HUDEP-2 (cell line): Measurements from ENCODE around the gene MGAT5.

ENCODE experiments used
- DNase-seq, 76 experiments: peaks; one replicate each; lab custom pipeline; 2025; ENCODE audit not compliant: unreplicated experiment in 76 of 76; lab: John Stamatoyannopoulos, UW

The MGAT5 gene

GRCh38 chr2:134436706-134437105 is 182.8 kb downstream of the MGAT5 start:
- no peak for DNase-seq

GRCh38 chr2:134438371-134438770 is 184.5 kb downstream of the MGAT5 start:
- DNase-seq = no peak

GRCh38 chr2:134440336-134440909 is 186.6 kb downstream of the MGAT5 start:
- no peak for DNase-seq

DNA sequence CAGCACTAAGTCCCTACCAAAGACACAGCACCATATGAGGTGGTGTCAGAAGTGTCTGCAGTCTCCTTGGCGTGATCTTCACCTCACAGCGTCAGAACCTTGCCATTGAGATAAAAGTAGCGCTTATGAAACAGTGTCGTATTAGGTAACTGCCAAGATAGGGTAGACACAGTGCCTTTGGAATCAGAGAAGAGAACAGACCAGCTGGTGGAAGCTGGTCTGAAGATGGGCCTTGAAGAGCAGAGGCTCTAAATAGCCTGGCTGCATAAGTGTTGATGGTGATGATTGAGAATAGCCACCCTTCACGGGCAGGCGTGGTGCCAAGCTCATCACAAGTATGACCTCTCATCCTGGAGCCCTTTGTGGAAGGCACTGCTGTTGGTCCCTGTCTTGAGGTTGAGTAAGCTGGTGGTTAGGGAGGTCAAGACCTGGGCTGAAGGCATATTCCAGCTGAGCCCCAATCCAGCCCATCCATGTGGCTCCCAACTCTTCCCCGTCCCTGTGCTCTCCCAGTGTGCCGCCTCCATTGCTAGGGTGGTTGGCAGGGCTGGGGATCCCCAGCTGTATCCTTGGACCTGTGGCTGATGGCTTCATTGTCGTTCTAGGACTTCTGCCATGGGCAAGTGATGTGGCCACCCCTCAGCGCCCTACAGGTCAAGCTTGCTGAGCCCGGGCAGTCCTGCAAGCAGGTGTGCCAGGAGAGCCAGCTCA is 187.4 kb downstream of the MGAT5 start:
- DNase-seq = no peak

GRCh38 chr2:134443814-134444480 is 190.1 kb downstream of the MGAT5 start:
- DNase-seq = no peak

- no peak for DNase-seq
Measured at GRCh38 chr2:134445116-134445515, 191.2 kb downstream of the MGAT5 start.

DNA sequence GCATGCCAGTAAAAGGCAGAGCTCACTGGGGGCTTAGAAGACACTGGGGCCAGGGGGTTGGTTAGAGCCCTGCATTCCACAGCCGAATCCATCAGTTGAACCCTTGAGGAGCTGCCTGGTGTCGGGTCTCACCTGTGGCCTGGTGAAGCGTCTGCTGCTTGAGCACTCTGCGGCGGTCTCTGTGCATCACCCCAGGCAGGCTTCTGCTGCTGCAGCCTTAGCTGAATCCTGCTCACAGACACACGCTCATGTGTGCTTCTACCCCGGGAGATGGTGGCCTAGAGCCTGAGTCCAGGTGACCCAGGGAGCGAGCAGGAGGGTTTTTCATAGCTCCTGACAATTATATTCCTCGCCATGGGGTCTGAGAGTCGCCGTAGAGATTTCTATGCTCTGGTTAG is 192.1 kb downstream of the MGAT5 start:
- DNase-seq = no peak

- no peak for DNase-seq
Measured at GRCh38 chr2:134446383-134447017, 192.6 kb downstream of the MGAT5 start.

DNA sequence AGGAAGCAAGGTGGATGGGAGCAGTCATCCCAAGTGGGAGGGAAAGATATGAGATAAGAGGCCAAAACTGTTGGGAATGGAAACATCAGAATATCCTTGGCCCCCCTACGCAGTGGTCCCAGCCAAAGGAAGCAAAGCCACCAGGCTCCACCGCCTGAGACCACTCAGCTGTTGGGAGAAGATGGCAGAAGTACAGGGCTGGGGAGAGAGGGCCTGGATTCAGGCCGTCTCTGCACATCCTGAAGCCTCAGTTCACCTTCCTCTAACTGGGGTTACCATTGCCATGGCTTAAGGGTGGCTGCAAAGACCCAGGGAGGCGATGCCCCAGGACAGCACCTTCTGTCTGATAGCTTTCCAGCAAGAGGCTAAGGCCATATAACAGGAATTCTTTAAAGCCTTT is 193.8 kb downstream of the MGAT5 start:
- no peak for DNase-seq

DNA sequence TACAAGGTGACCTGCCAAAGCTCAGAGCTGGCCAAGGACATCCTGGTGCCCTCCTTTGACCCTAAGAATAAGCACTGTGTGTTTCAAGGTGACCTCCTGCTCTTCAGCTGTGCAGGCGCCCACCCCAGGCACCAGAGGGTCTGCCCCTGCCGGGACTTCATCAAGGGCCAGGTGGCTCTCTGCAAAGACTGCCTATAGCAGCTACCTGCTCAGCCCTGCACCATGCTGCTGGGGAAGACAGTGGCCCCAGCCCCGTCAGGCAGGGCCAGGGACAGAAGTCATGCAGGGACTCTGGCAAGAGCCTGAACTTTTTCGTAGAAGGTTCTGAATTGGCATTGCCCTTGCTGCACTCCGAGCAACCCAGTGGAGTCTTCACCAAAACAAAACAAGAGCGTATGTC is 194.8 kb downstream of the MGAT5 start:
- no peak for DNase-seq

- no peak for DNase-seq
Measured at GRCh38 chr2:134449157-134449556, 195.3 kb downstream of the MGAT5 start.

DNA sequence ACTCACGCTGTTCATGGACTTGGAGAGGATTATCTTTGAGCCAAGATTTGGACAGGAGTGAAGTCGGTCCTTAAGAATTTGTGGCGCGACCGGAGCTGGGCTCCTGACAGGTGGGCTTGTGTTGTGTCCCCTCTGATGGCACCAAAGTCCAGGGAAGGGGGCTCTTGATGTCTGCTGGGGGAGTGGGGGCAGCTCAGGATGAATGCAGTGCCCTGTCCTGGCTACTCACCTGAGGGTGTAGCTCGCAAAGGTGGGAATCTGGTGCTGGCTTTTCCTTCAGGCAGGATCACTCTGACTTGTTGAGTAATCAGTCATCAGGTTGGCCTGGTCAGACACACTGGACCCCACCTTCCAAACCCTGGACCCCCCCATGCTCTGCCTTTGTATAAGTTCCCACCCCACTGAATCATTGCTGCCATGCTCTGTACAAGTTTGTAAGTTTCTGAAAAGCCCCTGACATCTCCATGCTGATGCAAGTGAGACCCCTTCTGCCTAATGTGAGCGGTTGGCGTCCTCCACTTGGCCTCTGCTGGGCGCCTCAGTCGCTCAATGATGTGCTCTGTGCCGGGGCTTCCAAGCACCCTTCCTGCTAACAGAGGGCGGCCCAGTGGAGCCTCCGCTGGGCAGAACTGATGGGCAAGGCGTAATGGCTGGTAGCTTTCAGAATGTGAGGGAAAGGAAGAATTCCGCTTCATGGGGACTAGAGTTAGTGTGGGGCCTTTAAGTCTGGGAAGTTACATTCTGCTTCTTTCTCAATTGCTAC is 196.1 kb downstream of the MGAT5 start:
- DNase-seq = no peak

DNA sequence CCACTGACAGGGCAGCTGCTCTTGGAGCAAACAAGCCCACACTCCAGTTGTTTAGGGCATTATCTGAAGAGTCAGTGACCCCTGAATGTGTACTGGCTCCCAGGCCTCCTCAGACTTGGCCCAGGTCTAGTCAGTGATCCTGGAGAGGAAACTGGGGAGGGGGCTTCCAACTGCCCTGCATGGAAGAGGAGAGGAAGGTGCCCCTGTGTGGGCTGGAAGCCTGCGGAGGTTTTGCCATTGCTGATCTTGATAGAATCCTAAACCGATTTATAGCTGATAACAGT is 197.4 kb downstream of the MGAT5 start:
- DNase-seq = no peak

GRCh38 chr2:134452042-134452733 is 198.3 kb downstream of the MGAT5 start:
- DNase-seq = no peak

DNA sequence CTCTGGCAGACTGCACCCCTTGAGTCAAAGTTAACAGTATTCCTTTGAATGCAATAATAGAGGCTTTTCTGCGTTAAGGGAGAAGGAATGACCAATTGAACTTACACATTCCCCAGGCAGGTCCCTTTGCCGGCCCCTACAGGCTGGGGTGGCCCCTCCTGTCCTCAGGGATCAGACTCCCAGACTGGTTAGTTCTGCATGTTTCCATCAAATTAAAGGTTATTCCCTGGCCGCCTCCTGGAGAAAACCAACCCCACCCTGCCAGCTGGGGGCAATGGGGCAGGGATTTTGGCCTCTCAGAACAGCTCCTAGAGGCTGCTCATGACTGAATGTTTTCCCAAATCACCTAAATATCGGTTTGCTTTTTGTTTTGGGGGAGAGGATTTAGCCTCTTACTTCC is 199.6 kb downstream of the MGAT5 start:
- DNase-seq = no peak

DNA sequence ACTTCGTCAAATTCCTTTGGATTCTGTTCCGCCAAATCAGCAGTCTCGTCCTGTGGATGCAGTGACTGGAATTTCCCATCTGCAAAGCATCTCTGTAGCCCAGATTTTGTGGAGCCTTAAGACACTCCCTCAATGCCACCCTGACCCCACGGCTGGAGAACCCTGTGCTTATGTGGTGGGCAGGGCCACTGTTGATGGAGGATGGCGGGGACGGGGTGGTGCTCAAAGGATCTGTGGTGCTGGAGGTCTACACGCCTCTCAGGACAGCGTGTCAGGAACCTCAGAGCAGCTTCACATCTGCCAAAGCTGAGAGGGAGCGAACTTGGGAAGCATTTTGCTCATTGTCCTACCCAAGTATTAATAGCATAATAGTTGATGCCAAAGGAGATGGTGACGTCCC is 200.1 kb downstream of the MGAT5 start:
- DNase-seq = no peak

GRCh38 chr2:134454426-134454825 is 200.6 kb downstream of the MGAT5 start:
- no peak for DNase-seq

DNA sequence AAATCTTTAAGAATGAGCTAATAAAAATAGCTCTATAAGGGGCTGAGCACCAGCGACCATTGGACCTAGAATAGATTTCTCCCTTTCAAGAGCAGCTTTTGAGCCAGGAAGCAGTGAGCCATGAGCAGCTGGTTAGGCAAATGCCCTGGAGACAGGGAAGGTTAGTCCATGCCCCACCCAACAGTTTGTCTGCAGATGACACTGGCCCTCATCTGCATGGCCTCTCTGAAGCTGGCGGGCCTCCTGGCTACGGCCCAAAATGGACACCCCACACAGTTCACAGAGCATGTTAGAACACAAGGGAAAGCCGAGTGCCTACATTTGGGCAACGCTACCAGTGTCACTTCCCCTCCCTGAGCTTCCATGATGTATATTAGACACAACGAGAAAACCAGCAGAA is 201.1 kb downstream of the MGAT5 start:
- DNase-seq = no peak

- no peak for DNase-seq
Measured at GRCh38 chr2:134455426-134455825, 201.6 kb downstream of the MGAT5 start.

GRCh38 chr2:134457353-134457752 is 203.5 kb downstream of the MGAT5 start:
- DNase-seq = no peak
